ENCODE results near the gene ZNF746. TPM values are rescaled to one million over a fixed set of nuclear protein-coding genes. Genes with fewer than 3 reads are reported as not detected.

ZNF746 gene
- polyA plus RNA-seq, 2 of the 4 experiments (the other 2 are of a cell fraction) = 6.8 to 10.7 TPM

DNA sequence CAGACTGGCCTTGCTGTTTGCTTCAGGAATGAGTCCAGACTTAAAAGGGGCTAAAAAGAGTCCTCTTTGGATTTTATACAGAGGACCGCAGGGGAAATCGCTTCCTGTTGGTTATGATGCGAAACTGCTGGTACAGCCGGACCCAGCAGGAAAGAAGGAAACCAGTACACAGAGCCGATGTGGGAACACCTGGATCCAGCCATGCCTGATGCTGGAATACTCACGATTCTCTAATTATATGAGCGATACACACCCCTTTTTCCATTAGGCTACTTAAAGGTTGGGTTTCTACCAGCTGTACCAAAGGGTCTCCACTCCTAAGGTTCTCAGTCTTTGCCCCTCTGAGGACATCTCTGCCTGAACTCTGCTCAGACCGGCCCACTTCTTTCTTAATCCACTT is 64.5 kb downstream of the ZNF746 start:
- WGBS (ENCODE audit: missing lambda C conversion rate) = 85% methylated on average over 8 of the region's 8 CpGs
- no peak for ATAC-seq
- ChIA-PET POLR2A (interaction anchor here (1.3 kb wide), 1 partner anchor 27 kb away, joined by 4 read pairs; the partner anchor contains the start of gene ZNF777), CTCF (interaction anchor here (1.7 to 2.5 kb wide), 3 partner anchors 10 to 28 kb away, joined by 6 to 15 read pairs (median 7); partner anchors contain the start of gene ZNF777)
- FAIRE-seq = no peak
- TF ChIP-seq BHLHE40 (IDR thresholded peaks at IDR 0.05; ENCODE audit: low read depth, low read length) (no peak), TP53 (CRISPR knock-in tag; IDR thresholded peaks at IDR 0.05) (no peak), CHD4 (IDR thresholded peaks at IDR 0.05; ENCODE audit: borderline replicate concordance) (no peak), ATOH8 (CRISPR knock-in tag; IDR thresholded peaks at IDR 0.05; ENCODE audit: low read depth) (no peak), ZC3H11A (IDR thresholded peaks at IDR 0.05) (no peak), HOXB5 (CRISPR knock-in tag; IDR thresholded peaks at IDR 0.05) (no peak)
- TF ChIP-seq, protein P1, sequence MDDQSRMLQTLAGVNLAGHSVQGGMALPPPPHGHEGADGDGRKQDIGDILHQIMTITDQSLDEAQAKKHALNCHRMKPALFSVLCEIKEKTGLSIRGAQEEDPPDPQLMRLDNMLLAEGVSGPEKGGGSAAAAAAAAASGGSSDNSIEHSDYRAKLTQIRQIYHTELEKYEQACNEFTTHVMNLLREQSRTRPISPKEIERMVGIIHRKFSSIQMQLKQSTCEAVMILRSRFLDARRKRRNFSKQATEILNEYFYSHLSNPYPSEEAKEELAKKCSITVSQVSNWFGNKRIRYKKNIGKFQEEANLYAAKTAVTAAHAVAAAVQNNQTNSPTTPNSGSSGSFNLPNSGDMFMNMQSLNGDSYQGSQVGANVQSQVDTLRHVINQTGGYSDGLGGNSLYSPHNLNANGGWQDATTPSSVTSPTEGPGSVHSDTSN (IDR thresholded peaks at IDR 0.05) = no peak
- no peaks in the 10 kb centered on the region for H3K4me1 ChIP-seq
- H3K27ac ChIP-seq = no peak overlapping the region
- DNase-seq (ENCODE audit: low read depth in 1 of 2, low spot score in 1 of 2) = no peak
- no peak overlapping the region for H3K4me3 ChIP-seq
- no peak overlapping the region for H3K4me2 ChIP-seq
- no peaks in the 10 kb centered on the region for H3K9me3 ChIP-seq

- no peak for DNase-seq (ENCODE audit: low read depth in 1 of 2, low spot score in 1 of 2)
- H3K4me3 ChIP-seq = no peak overlapping the region
- no peaks in the 10 kb centered on the region for H3K9me3 ChIP-seq
- ChIA-PET CTCF (interaction anchor here (0.7 to 2.5 kb wide), 5 partner anchors 9 to 170 kb away, joined by 3 to 15 read pairs (median 3); partner anchors contain the start of genes ZNF777 and ZNF783), POLR2A (interaction anchor here (1.3 kb wide), 1 partner anchor 28 kb away, joined by 4 read pairs; the partner anchor contains the start of gene ZNF777)
- no peak for FAIRE-seq
- 96% methylated on average over 52 of the region's 53 CpGs for WGBS (ENCODE audit: missing lambda C conversion rate)
- H3K4me1 ChIP-seq = no peaks in the 10 kb centered on the region
- ATAC-seq = no peak
- TF ChIP-seq KDM1A (IDR thresholded peaks at IDR 0.05; ENCODE audit: low read depth) = no peak
- TF ChIP-seq POLR2A (IDR thresholded peaks at IDR 0.05; ENCODE audit: low read length) = no peak
- TF ChIP-seq CBX2 (IDR thresholded peaks at IDR 0.05; ENCODE audit: borderline replicate concordance, low read depth) = no peak
- TF ChIP-seq TP53 (CRISPR knock-in tag; IDR thresholded peaks at IDR 0.05) = no peak
- no peak for TF ChIP-seq NFE2L2 (conservative IDR thresholded peaks at IDR 0.05; ENCODE audit: low read length)
- no peak for TF ChIP-seq EHF (CRISPR knock-in tag; IDR thresholded peaks at IDR 0.05)
- TF ChIP-seq FOXS1 (CRISPR knock-in tag; IDR thresholded peaks at IDR 0.05) = no peak
- no peak for TF ChIP-seq RFX5 (IDR thresholded peaks at IDR 0.05)
- TF ChIP-seq BHLHE40 (IDR thresholded peaks at IDR 0.05; ENCODE audit: low read depth, low read length) = no peak
- TF ChIP-seq GATA3 (IDR thresholded peaks at IDR 0.05; ENCODE audit: borderline replicate concordance) = no peak
- TF ChIP-seq SREBF2 (IDR thresholded peaks at IDR 0.05) = no peak
- no peak for TF ChIP-seq HOXB13 (CRISPR knock-in tag; IDR thresholded peaks at IDR 0.05; ENCODE audit: low read depth)
- TF ChIP-seq HOXA7 (CRISPR knock-in tag; IDR thresholded peaks at IDR 0.05) = no peak
- no peak for TF ChIP-seq HEYL (CRISPR knock-in tag; IDR thresholded peaks at IDR 0.05)
- TF ChIP-seq EP300 (IDR thresholded peaks at IDR 0.05) = no peak
- TF ChIP-seq CHD2 (IDR thresholded peaks at IDR 0.05; ENCODE audit: low read length, partially characterized antibody) = no peak
- no peak for TF ChIP-seq ZSCAN20 (CRISPR knock-in tag; IDR thresholded peaks at IDR 0.05)
- TF ChIP-seq, protein P1 (IDR thresholded peaks at IDR 0.05) = no peak
- TF ChIP-seq CBX8 (IDR thresholded peaks at IDR 0.05) = no peak
- no peak overlapping the region for H3K4me2 ChIP-seq
- H3K27ac ChIP-seq = no peak overlapping the region
Measured at GRCh38 chr7:149432121-149432691, 65.4 kb downstream of the ZNF746 start.

Measured in A549 (cell line).